Measurements from ENCODE around the gene NDUFA12. TPM values are rescaled to one million over a fixed set of nuclear protein-coding genes. Genes with fewer than 3 reads are reported as not detected.

Gene NDUFA12
- total and polyA plus RNA-seq, 2 of the 13 experiments (the other 11 are each of a cell fraction or from before 2014, with no cell fraction given) = 101 to 173 TPM

DNA sequence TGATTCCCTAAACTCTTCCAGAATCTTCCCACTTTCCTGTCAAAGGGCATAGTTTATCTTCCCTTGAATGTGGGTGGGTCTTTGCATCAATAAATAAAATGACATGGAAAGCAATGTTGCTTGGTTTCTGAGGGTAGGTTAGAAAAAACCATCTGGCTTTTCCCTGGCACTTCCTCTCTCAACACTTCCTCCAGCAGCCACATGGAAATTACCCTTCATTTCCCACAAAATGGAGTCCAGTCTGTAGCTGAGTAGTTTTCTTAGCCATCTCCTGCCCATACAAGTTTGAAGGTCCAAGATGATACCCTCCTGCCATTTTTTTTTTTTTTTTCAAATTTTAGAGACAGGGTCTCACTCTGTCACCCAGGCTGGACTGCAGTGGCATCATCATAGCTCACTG lies 11.1 kb upstream of the NDUFA12 start:
- H3K36me3 ChIP-seq (replicated peaks in 1 of 2; ENCODE audit: control insufficient read depth in 1 of 2, insufficient read depth in 2 of 2, low read length in 2 of 2) = 0 out of 5 replicates have a peak, but pooled peaks cover 0 to under 1% of the 10 kb centered on the region in 2 experiments
- FAIRE-seq = no peak
- H4K20me1 ChIP-seq (ENCODE audit: insufficient read depth, low read length) = no peaks in the 10 kb centered on the region
- CTCF ChIA-PET (ENCODE audit: low intra/inter-chr PET ratio, low total read pairs) = no interaction called here
- no peak for ATAC-seq
- intact Hi-C loops (cut with micrococcal nuclease; ENCODE audit: unreplicated experiment) = loop anchor here (5.0 kb wide), 1 partner anchor 1433 kb away; no protein-coding TSS in a partner anchor
- H2AFZ ChIP-seq (ENCODE audit: low read length) = no peak overlapping the region
- H3K9ac ChIP-seq (ENCODE audit: insufficient read depth, low read depth, low read length) = no peak overlapping the region
- no peak overlapping the region for H3K4me2 ChIP-seq (ENCODE audit: low read depth, low read length)
- in situ Hi-C loops (cut with HindIII; ENCODE audit: extremely low pct_ligation_motif_present, low pct_unique_long_range_greater_than_20kb) = no loop called here
- no peak overlapping the region for H3K27ac ChIP-seq (ENCODE audit: extremely low read length, insufficient read depth, low read length)
- no peaks in the 10 kb centered on the region for H3K9me3 ChIP-seq (ENCODE audit: low read length)
- H3K79me2 ChIP-seq (ENCODE audit: insufficient read depth, low read length) = no peaks in the 10 kb centered on the region
- H3K4me3 ChIP-seq (replicated peaks in 1 of 3; ENCODE audit: insufficient read depth in 1 of 3, low read depth in 2 of 3, low read length in 3 of 3) = no peak overlapping the region
- no peak for DNase-seq (ENCODE audit: low spot score)
- POLR2A ChIA-PET = interaction anchor here (0.6 to 1.8 kb wide), 2 partner anchors 11 to 23 kb away, joined by 3 to 10 read pairs; partner anchors contain the start of gene NDUFA12
- no peak for TF ChIP-seq SMAD3 (CRISPR knock-in tag; IDR thresholded peaks at IDR 0.05)
- TF ChIP-seq ZNF562 (CRISPR knock-in tag; IDR thresholded peaks at IDR 0.05; ENCODE audit: borderline replicate concordance) = no peak
- no peak for TF ChIP-seq ZNF747 (CRISPR knock-in tag; IDR thresholded peaks at IDR 0.05; ENCODE audit: borderline replicate concordance)
- TF ChIP-seq, protein P1, sequence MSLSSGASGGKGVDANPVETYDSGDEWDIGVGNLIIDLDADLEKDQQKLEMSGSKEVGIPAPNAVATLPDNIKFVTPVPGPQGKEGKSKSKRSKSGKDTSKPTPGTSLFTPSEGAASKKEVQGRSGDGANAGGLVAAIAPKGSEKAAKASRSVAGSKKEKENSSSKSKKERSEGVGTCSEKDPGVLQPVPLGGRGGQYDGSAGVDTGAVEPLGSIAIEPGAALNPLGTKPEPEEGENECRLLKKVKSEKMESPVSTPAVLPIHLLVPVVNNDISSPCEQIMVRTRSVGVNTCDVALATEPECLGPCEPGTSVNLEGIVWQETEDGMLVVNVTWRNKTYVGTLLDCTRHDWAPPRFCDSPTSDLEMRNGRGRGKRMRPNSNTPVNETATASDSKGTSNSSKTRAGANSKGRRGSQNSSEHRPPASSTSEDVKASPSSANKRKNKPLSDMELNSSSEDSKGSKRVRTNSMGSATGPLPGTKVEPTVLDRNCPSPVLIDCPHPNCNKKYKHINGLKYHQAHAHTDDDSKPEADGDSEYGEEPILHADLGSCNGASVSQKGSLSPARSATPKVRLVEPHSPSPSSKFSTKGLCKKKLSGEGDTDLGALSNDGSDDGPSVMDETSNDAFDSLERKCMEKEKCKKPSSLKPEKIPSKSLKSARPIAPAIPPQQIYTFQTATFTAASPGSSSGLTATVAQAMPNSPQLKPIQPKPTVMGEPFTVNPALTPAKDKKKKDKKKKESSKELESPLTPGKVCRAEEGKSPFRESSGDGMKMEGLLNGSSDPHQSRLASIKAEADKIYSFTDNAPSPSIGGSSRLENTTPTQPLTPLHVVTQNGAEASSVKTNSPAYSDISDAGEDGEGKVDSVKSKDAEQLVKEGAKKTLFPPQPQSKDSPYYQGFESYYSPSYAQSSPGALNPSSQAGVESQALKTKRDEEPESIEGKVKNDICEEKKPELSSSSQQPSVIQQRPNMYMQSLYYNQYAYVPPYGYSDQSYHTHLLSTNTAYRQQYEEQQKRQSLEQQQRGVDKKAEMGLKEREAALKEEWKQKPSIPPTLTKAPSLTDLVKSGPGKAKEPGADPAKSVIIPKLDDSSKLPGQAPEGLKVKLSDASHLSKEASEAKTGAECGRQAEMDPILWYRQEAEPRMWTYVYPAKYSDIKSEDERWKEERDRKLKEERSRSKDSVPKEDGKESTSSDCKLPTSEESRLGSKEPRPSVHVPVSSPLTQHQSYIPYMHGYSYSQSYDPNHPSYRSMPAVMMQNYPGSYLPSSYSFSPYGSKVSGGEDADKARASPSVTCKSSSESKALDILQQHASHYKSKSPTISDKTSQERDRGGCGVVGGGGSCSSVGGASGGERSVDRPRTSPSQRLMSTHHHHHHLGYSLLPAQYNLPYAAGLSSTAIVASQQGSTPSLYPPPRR (CRISPR knock-in tag; IDR thresholded peaks at IDR 0.05; ENCODE audit: borderline replicate concordance) = no peak
- TF ChIP-seq ISL2 (CRISPR knock-in tag; IDR thresholded peaks at IDR 0.05) = no peak
- TF ChIP-seq, protein P2, sequence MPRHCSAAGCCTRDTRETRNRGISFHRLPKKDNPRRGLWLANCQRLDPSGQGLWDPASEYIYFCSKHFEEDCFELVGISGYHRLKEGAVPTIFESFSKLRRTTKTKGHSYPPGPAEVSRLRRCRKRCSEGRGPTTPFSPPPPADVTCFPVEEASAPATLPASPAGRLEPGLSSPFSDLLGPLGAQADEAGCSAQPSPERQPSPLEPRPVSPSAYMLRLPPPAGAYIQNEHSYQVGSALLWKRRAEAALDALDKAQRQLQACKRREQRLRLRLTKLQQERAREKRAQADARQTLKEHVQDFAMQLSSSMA (CRISPR knock-in tag; IDR thresholded peaks at IDR 0.05) = no peak
- no peak for TF ChIP-seq ZNF460 (CRISPR knock-in tag; IDR thresholded peaks at IDR 0.05; ENCODE audit: borderline replicate concordance)
- no TSS peak for BruUV-seq (replicated peaks)
- no peaks in the 10 kb centered on the region for H3K27me3 ChIP-seq (ENCODE audit: control insufficient read depth in 1 of 2, insufficient read depth in 2 of 2, low read length in 2 of 2)
- H3K4me1 ChIP-seq (ENCODE audit: insufficient read depth, low read length) = no peaks in the 10 kb centered on the region
